Vagina (tissue), 2 donors: ENCODE data around the gene BTRC.

ENCODE experiments used
- CTCF ChIP-seq, 3 experiments: fragments of 450-650 bp in 2 of 3; fragments of 200-600 bp in 1 of 3; sonication (generic) in 1 of 3; IDR thresholded peaks; one replicate each; pipeline ENCODE4 v1.5.1; 2017 to 2019; ENCODE audit warnings: antibody characterized with exemption in 3 of 3, mild to moderate bottlenecking in 2 of 3, moderate library complexity in 2 of 3
- POLR2A ChIP-seq, 2 donors: fragments of 450-650 bp; IDR thresholded peaks; one replicate each; pipeline ENCODE4 v1.6.1; 2017; ENCODE audit warnings: antibody characterized with exemption in 2 of 2, mild to moderate bottlenecking in 2 of 2, moderate library complexity in 2 of 2
- POLR2AphosphoS5 ChIP-seq, 2 donors: sonication (generic); formaldehyde crosslinking; IDR thresholded peaks; one replicate each; pipeline ENCODE4 v1.9.0; 2017; ENCODE audit warnings: antibody characterized with exemption in 2 of 2, mild to moderate bottlenecking in 2 of 2, low read depth in 1 of 2; ENCODE audit not compliant: insufficient read depth in 1 of 2

- TF ChIP-seq CTCF (IDR thresholded peaks at IDR 0.05) (no peak), POLR2AphosphoS5 (IDR thresholded peaks at IDR 0.05; ENCODE audit: insufficient read depth in 1 of 2, low read depth in 1 of 2) (no peak), POLR2A (IDR thresholded peaks at IDR 0.05) (no peak)
These were observed 19.1 kb downstream of the BTRC start for GRCh38 chr10:101373063-101373462.
